ENCODE data around the gene TMEM43.

DNA sequence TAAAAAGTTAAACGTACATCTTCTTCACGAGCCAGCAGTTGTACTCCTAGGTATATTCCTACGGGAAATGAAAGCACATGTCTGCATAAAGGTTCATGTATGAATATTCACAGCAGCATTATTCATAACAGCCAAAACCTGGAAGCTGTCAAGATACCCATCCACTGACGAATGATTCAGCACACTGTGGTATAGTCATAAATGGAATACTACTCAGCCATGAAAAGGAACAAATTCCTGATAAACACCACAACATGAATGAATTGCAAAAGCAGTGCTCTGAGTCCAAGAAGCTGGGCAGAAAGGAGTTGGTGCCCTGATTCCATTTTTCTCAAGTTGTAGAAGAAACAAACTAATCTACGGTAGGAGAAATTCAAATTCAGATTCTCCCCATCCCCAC is 3.9 kb downstream of the TMEM43 start:
- no peak for TF ChIP-seq EP300 (IDR thresholded peaks at IDR 0.05)
- TF ChIP-seq, protein P1, sequence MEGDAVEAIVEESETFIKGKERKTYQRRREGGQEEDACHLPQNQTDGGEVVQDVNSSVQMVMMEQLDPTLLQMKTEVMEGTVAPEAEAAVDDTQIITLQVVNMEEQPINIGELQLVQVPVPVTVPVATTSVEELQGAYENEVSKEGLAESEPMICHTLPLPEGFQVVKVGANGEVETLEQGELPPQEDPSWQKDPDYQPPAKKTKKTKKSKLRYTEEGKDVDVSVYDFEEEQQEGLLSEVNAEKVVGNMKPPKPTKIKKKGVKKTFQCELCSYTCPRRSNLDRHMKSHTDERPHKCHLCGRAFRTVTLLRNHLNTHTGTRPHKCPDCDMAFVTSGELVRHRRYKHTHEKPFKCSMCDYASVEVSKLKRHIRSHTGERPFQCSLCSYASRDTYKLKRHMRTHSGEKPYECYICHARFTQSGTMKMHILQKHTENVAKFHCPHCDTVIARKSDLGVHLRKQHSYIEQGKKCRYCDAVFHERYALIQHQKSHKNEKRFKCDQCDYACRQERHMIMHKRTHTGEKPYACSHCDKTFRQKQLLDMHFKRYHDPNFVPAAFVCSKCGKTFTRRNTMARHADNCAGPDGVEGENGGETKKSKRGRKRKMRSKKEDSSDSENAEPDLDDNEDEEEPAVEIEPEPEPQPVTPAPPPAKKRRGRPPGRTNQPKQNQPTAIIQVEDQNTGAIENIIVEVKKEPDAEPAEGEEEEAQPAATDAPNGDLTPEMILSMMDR (IDR thresholded peaks at IDR 0.05) = no peak
- no peak for TF ChIP-seq POLR2A (IDR thresholded peaks at IDR 0.05)
